NCI-H2227 treated with DMSO at 0.1 percent for 48 hours (cell line): Measurements from ENCODE around the gene INPP5E.

Experiments used
- DNase-seq: peaks from one replicate; lab custom pipeline; 2025; lab: John Stamatoyannopoulos, UW

The INPP5E gene

DNA sequence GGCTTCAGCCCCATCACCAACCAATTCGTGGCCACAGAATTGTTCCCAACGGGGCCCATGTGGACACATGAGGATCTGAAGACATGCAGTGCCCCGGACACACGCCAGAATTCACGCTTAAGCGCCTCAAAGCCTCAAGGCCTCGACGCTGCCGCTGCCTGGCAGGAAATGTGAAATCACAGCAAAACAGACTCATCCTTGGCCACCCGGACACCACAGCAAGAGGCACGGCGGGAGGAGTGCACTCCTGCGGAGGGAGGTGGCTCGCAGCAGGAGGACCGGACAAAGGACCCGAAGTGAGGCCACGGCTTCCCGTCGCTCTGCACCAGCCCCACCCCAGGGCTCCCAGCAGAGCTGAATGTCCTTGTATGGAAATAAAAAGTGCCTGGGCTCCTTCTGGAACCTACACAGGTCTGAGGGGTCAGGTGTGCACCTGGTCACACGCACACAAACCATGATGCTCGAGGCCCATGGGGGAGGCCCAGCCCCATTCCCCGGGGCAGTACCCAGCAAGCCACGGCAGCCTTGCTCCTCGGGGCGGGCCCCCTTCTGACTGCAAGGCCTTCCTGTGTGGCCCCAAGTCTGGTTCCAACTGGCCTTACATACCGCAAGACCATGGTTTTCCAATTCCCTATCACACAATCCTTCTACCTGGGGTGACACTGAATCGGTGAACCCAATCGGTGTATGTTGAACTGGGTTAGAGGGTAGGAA lies 33.2 kb upstream of the INPP5E start:
- DNase-seq: no peak

DNA sequence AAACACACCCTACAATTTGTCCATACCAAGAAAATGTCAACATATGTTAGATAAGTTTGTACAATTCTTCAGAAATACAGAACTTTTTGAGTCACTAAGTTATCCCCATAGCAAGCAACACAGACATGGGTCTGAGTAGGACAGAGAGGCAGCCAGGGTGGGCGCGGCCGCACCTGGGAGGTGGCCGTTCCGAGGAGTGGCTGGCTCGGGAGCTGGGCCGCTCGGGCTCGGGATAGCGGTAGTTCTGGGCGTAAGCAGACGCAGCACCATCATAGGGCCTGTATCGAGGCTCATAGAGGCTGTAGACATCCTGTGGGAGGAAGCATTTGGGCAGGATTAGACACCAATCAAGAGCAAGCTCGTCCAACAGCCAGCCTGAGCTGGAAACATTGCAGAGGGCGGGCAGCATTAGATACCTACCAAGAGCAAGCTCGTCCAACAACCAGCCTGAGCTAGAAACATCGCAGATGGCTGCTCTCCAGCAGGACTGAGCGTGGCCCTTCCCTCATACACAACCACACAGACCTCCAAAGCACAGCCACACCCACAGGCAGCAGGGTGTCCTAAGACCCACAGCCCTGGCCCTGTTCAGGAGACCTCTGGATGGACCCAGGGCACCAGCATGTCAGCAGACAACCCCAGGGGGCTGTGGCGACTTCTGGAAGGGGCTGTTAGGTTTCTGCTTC lies 32.3 kb upstream of the INPP5E start:
- DNase-seq: no peak

DNA sequence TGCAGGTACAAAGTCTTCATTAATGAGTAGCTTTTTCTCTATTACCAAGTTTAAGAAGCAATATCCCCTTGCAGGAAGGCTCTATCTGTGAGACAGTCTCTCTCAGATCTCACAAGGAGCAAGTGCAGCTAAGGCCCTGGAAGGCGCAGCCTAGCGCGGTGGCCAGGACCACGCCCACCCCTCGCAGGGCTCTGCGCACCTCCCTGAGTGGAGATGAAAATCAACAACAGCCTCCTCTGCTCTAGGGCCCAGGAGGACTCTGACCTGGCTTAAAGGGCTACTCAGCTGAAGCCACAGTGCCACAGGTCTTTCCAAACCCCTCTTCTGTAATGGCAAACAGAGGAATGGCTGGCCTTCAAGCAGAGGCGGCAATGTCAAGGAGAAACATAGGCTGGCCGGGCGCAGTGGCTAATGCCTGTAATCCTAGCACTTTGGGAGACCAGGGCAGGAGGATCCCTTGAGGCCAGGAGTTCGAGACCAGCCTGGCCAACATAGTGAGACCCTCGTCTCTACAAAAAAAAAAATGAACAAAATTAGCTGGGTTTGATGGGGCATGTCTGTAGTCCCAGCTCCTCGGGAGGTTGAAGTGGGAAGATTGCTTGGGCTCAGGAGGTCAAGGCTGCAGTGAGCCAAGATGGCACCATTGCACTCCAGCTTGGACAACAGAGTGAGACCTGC lies 31.3 kb upstream of the INPP5E start:
- no peak for DNase-seq

DNA sequence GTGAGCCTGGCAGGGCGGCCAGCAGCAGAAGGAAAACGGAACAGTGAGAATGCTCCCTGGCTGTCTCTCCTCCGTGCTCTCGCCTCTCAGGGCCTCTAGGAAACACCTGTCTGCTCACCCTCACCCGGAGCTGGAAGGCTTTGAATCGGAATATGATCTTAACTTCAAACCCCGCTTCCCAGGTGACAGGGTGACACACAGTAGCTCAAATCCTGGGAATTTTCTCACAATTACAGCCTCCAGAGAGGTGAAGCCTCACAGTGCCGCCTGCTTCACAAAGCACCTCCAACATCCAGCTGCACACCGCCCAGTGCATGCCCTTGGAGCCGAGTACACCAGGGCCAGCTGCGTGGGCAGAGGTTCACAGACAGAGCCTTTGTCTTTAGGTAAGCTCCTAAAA lies 30.7 kb upstream of the INPP5E start:
- no peak for DNase-seq

DNA sequence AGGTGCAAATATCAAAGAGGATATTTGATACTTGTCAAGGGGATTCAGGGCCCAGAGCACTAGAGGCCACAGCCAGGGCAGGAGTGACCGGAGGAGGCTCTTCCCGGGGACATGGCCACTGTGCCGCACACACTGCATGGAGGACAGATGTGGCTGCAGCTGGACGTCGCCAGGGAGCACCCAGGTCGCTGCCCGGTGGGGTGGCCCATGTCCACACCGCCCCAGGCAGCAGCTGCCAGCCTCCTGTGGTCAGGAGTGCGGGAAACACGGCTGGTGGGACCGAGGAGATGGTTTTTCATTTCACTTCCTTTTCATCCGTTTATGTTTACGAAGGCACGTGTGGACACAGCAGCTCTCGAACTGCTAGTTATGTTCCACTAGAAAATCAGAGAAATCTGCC lies 28.1 kb upstream of the INPP5E start:
- no peak for DNase-seq

DNA sequence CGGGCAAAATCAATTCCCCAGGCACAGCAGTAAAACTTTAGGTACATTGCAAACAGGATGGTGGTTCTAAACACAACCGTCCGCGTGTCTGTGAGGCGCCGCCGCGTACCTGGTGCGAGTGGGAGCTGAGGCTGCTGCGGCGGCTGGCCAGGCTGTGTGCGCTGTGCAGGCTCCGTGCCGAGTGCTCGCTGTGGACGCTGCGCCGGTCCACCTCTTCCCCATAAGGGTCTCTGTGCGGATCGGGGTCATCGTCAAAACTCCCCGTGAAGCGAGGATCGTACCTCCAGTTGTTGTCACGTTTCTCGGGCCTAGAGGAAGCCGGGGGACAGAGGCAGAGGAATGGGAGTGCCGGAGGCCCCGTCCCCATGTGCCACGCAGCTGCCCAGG lies 26.5 kb upstream of the INPP5E start:
- no peak for DNase-seq

DNA sequence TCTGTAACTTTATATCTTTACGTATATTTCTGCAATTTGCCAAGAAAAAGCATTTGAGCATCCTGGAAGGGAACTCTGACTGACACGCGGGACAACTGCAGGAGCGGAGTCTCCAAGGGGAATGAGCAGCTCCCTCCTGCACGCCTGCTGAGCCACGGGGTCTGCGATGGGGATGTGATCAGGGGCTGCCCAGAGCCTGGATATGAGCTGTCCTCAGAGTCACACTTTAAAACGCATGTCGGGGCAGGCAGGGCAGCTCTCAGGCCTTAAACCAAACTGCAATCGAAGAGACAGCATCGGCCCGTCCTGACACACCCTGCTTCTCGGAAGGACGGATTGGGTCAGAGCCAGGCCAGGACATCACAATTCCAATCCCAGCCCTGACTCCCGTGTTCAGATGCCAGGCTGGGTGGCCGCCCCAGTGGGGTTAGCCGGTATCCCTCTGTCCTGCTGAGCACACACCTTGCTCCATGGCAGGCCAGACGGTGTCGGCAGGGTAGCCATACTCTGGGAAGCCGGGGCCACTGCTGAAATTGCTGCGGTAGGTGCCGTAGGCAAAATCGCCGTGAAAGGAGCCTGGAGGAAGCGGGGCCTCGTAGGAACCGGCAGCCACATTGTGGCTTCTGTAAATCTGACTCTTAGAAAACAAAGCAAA lies 26.0 kb upstream of the INPP5E start:
- DNase-seq: no peak

DNA sequence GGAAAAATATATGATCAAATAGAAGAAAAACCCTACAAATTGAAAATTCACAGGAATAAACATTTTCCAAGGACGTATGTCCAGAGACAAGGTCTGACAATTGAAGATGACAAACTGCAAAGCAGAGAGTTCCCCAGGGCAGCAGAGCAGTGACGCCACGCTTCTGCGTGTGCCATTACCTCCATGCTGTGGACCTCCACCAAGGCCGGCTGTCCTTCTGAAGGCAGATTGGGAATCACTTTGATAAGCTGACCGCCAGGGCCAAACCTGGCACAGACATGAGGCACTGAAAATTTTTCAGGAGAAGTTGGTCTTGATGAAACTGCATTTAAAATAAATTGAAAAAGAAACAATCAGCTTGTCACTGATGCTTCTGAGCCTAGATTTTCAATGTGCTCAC lies 24.6 kb upstream of the INPP5E start:
- DNase-seq: no peak

DNA sequence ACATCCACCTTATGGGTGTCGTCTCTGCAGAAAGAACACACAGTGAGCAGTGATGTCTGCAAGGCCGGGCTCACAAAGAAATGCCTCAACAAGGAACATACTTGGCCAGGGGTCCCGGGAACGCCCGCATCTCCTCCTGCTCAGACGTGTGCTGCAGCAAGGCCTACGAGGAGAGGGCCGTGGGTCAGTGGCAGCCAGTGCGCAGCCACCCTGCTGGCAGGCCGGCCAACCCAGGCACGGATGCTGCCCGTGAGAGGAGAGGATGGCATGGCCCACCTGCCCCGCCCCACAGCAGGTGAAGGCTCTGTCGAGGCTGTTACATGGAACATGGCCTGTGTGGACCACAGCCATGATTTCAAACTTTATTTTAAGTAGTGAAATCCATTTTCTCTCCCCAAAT lies 23.9 kb upstream of the INPP5E start:
- DNase-seq: no peak

DNA sequence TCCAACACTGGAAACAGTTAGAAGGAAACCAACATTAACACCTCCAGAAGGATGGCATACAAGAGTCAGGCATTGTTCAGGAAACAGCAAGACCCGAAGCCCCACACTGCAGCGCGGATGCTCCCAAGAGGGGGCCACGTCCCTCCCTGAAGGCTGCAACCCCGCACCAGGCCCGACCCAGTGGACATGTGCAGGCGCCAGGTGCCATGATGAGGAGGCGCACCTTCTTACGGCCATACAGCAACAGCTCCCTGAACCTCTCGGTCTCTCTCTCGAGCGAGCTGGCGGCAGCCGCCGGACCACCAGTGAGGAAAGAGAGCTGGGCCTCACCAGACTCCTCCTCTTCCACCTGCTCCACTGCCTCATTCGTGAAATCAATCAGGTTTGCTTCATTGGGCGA lies 23.0 kb upstream of the INPP5E start:
- DNase-seq: no peak

DNA sequence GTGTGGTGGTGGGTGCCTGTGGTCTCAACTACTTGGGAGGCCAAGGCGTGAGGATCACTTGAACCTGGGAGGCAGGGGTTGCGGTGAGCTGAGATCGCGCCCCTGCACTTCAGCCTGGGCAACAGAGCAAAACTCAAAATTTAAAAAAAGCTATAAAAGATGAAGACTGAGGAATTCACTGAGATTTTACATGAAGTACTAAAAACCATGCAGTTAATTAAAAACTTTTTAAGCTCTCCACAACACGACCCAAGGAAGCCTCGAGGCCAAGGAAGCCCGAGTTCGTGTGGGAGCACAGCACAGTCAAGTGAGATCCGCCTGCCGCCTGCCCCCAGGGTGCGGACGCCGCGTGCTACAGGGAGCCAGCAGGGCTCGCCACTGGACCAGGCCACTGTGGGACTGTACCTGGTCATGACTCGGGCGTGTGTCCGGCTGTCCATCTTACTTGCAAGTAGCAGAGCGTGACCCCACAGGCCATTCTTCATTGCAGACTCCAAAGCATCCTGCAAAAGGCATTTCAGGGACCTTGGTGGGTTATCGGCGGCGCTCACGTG lies 21.2 kb upstream of the INPP5E start:
- DNase-seq: no peak

DNA sequence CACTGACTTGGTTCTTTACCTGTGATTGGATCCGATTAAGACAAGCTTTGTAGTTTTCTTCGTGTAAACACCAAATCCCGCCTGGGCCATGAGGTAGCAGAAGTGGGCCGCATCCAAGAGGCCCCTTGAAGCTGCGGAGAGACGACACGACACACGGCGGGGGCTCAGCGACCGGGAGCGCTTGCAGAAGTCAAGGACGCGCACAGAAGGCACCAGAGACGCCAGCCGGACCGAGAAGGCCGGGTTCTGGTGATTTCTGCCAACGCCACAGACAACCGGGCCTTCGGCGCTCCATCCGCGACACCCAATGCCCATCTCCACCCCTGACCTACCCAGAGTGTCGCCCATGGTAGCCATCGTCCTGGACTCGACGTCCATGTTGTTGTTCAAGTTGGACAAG lies 19.8 kb upstream of the INPP5E start:
- DNase-seq: no peak

DNA sequence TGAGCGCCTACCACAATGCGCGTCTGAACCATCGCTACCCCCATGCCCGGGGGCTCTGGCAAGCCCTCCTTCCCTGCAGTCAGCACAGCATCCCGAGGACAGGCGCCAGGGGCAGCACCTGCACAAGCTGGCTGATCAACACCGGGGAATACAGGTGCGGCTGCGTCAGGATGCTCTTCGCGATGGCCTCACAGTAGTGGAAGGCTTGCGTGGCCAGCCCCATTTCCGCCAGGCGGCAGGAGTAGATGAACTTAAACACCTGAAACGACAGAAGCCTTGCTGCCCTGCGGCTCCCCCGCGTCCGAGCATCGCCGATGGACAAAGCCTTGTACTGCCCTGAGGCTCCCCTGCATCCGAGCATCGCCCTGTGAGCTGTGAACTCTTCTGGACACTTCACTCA lies 17.7 kb upstream of the INPP5E start:
- no peak for DNase-seq

DNA sequence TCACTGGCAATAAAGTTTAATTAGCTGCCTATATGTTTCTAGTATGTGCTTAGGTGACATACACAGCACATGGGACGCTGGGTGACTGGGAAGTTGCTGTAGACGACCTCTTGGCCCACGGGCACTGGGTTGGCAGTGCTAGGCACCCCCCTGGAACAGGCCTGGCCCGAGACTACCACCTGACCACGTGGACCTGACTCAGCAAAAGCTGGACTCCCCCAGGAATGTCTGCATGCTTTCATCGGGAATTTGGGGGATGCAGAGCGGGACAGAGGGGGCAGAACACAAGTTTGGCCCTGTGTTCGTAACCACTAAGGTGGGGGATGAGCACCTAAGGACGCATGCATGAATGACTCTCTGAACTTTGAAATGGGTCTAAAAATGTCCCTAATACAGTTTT lies 16.6 kb upstream of the INPP5E start:
- no peak for DNase-seq

DNA sequence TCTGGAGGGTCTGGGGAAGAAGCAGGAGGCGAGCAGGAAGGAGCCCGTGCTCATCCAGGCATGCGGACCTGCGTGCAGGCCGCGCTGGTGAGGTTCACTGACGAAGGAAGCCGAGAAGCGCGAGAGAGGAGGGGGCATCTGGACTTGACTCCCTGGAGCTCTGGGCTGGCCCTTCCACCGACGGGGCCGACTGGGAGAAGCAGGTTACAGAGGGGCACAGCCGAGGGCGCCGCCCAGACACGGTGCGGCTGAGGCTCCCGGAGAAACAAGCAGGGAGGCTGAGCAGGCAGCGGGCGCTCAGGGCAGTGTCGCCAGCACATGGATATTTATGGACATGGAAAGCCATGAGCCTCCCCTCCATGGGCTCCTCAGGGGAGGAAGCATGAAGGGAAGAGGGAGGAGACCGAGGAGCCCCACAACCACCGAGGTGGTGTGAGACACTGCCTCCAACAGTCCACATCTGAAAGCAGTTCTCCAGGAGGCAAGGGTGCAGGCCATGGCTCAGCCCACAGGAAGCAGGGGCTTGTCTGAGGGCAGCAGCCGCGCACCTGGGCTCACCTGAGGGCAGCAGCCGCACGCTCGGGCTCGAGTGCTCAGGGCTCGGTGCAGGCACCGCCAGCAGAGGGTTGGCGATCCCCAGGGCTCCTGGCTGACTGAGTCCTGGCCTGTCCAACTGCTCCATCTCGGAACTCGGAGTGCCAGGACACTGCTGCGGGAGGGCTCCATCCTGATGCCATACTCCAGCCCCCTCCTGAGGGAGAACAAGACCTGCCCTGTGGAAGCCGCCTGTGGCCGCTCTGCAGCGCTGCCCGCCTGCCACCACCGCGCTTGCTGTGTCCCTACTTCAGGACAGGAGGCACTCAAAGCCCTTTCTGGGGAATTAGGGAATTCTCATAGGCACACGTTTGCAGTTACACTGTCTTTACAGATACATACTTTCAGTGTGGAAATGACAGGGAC lies 15.7 kb upstream of the INPP5E start:
- DNase-seq: no peak

DNA sequence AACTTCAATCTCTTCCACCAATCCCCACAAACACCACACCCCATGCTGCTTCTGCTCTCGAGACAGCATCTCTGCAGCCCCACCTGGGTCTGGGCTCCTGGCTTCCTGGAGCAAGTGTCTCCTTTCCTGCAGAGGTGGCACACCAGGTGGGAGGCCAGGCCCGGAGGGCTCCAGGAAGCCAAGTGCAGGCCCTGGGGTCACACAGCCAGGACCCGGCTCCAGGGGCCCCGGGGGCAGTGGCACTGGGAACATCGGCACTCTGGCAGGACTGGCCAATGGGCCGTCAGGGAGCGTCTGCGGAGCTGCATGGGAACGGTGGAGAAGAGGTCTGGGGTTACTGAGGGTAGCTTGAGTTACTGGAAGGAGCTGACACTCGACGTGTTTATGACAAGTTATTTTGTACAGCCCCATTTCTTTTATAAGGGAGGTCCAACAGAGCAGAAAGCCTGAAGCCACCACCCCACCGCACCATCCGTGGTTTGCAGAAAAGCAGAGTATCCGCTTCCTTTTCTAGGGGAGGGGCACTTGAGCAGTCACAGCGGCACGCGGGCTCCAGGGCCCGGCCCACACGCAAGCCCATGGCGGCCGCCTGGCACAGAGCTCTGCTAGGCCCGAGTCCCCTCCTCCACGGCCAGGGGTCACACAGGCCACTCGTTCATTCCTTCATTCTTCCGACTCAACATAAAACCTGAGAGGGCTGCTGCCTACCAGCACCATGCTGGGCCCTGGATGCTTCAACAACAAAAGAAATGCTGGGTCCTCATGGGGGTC lies 14.6 kb upstream of the INPP5E start:
- DNase-seq: no peak

DNA sequence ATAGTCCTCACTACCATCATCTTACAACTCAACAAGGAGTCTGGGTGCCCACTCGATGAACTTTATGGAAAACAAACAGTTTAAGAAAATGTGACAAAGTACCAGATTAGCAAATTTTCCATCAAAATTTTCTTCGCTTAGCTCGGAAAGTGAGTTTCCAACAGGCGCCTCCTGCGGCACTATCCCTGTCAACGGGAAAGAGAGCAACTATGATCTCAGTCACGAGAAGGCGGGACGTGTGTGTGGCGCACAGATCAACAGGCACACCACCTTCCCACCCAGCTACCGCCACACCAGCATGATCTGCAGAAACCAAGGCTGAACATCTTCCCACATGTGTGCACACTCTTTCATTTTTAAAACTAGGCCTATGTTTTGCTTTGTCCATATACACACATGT lies 13.7 kb upstream of the INPP5E start:
- no peak for DNase-seq

DNA sequence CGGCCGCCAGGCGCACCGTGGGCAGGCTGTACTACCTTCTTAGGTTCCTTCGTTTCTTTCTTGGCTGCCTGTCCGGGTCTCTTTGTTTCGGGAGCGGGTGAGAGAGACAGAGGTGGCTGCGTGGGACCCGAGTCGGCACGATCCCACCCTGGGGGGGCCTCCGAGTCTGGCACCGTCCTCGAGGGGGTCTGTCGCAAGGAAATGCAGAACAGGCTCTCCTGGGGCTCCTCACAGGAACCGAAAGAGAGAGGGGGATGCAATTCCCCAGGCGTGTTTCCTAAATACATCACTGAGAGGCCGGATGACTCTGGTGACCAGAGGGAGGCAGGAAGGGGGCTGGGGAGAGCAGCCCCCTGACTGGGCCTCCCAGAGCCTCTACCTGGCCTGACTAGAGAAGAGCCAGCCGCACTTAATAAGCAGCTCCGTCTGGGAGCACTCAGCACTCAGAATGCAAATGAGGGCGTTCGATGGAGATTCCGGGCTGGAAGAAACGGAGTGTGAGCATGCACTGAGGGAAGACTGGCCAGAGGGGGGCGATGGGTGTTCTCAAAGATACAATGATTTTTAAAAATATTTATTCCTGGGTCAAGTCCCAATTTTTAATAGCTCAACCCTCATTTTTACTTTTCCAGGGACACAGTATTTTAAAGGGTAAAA lies 11.7 kb upstream of the INPP5E start:
- DNase-seq: no peak

DNA sequence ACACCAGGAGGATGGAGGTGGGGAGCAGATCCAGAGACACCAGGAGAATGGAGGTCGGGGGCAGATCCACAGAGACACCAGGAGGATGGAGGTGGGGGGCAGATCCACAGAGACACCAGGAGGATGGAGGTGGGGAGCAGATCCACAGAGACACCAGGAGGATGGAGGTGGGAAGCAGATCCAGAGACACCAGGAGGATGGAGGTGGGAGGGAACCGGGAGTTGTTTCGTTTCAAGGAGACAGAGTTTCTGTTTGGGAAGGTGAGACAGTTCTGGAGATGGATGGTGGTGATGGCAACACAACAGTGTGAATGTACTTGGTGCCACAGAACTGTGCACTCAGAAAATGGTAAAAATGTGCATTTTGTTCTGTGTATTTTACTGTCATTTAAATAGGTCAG lies 9.0 kb upstream of the INPP5E start:
- no peak for DNase-seq

DNA sequence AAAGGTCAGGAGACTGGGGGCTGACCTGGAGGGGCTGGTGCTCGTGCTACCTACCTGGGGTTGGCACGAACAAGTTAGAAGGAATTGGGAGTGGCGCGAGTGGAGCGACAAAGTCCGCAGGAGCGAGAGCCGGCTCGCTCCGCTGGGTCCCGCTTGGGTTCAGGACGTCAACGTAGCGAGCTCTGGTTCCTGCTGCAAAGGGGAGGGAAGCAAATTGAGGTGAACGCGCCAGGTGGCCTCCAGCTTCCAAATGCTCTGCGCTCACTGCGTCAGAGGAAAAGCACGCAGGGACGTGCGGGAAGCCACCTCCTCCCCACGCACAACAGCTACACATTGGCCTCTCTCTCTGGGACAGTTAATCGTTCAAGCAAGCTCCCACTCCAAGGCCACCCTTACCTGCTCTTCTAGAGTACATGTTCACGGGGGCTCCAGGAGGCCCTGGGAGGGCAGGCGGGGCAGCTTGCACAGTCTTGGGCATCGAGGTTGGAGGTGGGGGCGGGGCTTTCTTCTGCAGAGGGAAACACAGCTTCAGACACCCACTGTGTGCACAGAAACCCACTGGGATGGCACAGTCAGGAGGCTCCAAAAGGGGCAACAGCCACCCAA lies 7.6 kb upstream of the INPP5E start:
- no peak for DNase-seq
